IPS-20b (cell line): ENCODE data around the gene APOC3.
"Not testable (repeated sequence)": the region's sequence is repeated elsewhere in the genome, so short reads cannot be mapped to it uniquely, and the experiment has no call there.

Source experiments
- H3K27ac ChIP-seq: one replicate; pipeline ENCODE4 v1.5.1; 2013; ENCODE audit warnings: low read length
- H3K27me3 ChIP-seq: 2 replicates; pipeline ENCODE4 v1.6.1; 2013; ENCODE audit warnings: mild to moderate bottlenecking, low read length, inconsistent platforms; ENCODE audit not compliant: insufficient read depth
- H3K36me3 ChIP-seq: 2 replicates; pipeline ENCODE4 v1.6.1; 2013; ENCODE audit warnings: low read depth, mild to moderate bottlenecking, inconsistent platforms, low read length, moderate library complexity; ENCODE audit not compliant: insufficient read depth
- H3K4me1 ChIP-seq: 2 replicates; pipeline ENCODE4 v1.6.1; 2013; ENCODE audit warnings: mild to moderate bottlenecking, control low read depth, inconsistent platforms, low read length, moderate library complexity; ENCODE audit not compliant: insufficient read depth
- H3K4me3 ChIP-seq: 2 replicates; pipeline ENCODE4 v1.5.1; 2013; ENCODE audit warnings: mild to moderate bottlenecking, low read length, inconsistent platforms
- H3K9ac ChIP-seq: 2 replicates; pipeline ENCODE4 v1.6.1; 2013; ENCODE audit warnings: low read depth, mild to moderate bottlenecking, inconsistent platforms, low read length, moderate library complexity
- H3K9me3 ChIP-seq: 2 replicates; pipeline ENCODE4 v1.6.1; 2013; ENCODE audit warnings: mild to moderate bottlenecking, low read depth, low read length, inconsistent platforms; ENCODE audit not compliant: insufficient read depth

APOC3 gene

GRCh38 chr11:116792144-116792868 lies 37.4 kb upstream of the APOC3 start:
- peaks cover 31% of the 10 kb centered on the region for H3K27me3 ChIP-seq
- no peak overlapping the region for H3K9ac ChIP-seq
- no peaks in the 10 kb centered on the region for H3K36me3 ChIP-seq
- no peak overlapping the region for H3K4me3 ChIP-seq
- no peaks in the 10 kb centered on the region for H3K9me3 ChIP-seq
- no peak overlapping the region for H3K27ac ChIP-seq
- peaks cover 5% of the 10 kb centered on the region for H3K4me1 ChIP-seq

GRCh38 chr11:116792869-116793771 lies 36.6 kb upstream of the APOC3 start:
- no peaks in the 10 kb centered on the region for H3K36me3 ChIP-seq
- H3K27ac ChIP-seq = no peak overlapping the region
- no peak overlapping the region for H3K9ac ChIP-seq
- H3K27me3 ChIP-seq = peaks cover 31% of the 10 kb centered on the region
- peaks cover 5% of the 10 kb centered on the region for H3K4me1 ChIP-seq
- H3K9me3 ChIP-seq = no peaks in the 10 kb centered on the region
- no peak overlapping the region for H3K4me3 ChIP-seq

- no peaks in the 10 kb centered on the region for H3K4me1 ChIP-seq
- no peak overlapping the region for H3K27ac ChIP-seq
- H3K4me3 ChIP-seq = no peak overlapping the region
- H3K27me3 ChIP-seq = peaks cover 28% of the 10 kb centered on the region
- H3K9ac ChIP-seq = no peak overlapping the region
- H3K36me3 ChIP-seq = no peaks in the 10 kb centered on the region
- H3K9me3 ChIP-seq = no peaks in the 10 kb centered on the region
These were observed 36.0 kb upstream of the APOC3 start for GRCh38 chr11:116793772-116794097.

- Histone ChIP-seq H3K27ac (no peak overlapping the region), H3K27me3 (peaks cover 18% of the 10 kb centered on the region), H3K4me3 (no peak overlapping the region), H3K9ac (no peak overlapping the region), H3K4me1 (no peaks in the 10 kb centered on the region), H3K36me3 (no peaks in the 10 kb centered on the region), H3K9me3 (no peaks in the 10 kb centered on the region)
These were observed 34.9 kb upstream of the APOC3 start for GRCh38 chr11:116794851-116795250.

- no peaks in the 10 kb centered on the region for H3K9me3 ChIP-seq
- H3K9ac ChIP-seq = no peak overlapping the region
- H3K4me3 ChIP-seq = no peak overlapping the region
- H3K27me3 ChIP-seq = peaks cover 4% of the 10 kb centered on the region; the same call in 1 of the 2 replicates
- no peak overlapping the region for H3K27ac ChIP-seq
- no peaks in the 10 kb centered on the region for H3K4me1 ChIP-seq
- H3K36me3 ChIP-seq = no peaks in the 10 kb centered on the region
These were observed 33.2 kb upstream of the APOC3 start for GRCh38 chr11:116796548-116796947.

GRCh38 chr11:116797816-116798215 lies 31.9 kb upstream of the APOC3 start:
- no peaks in the 10 kb centered on the region for H3K27me3 ChIP-seq
- no peak overlapping the region for H3K9ac ChIP-seq
- no peaks in the 10 kb centered on the region for H3K9me3 ChIP-seq
- H3K27ac ChIP-seq = no peak overlapping the region
- H3K4me1 ChIP-seq = no peaks in the 10 kb centered on the region
- no peak overlapping the region for H3K4me3 ChIP-seq
- no peaks in the 10 kb centered on the region for H3K36me3 ChIP-seq

- H3K9ac ChIP-seq = no peak overlapping the region
- H3K27me3 ChIP-seq = no peaks in the 10 kb centered on the region
- H3K4me3 ChIP-seq = no peak overlapping the region
- H3K4me1 ChIP-seq = no peaks in the 10 kb centered on the region
- H3K9me3 ChIP-seq = no peaks in the 10 kb centered on the region
- no peak overlapping the region for H3K27ac ChIP-seq
- H3K36me3 ChIP-seq = no peaks in the 10 kb centered on the region
These were observed 31.3 kb upstream of the APOC3 start for GRCh38 chr11:116798368-116798767.

GRCh38 chr11:116800610-116801009 lies 29.1 kb upstream of the APOC3 start:
- Histone ChIP-seq H3K9ac (no peak overlapping the region), H3K9me3 (no peaks in the 10 kb centered on the region), H3K36me3 (no peaks in the 10 kb centered on the region), H3K4me1 (no peaks in the 10 kb centered on the region), H3K4me3 (no peak overlapping the region), H3K27me3 (no peaks in the 10 kb centered on the region), H3K27ac (no peak overlapping the region)

GRCh38 chr11:116801662-116802061 lies 28.0 kb upstream of the APOC3 start:
- H3K27ac ChIP-seq, H3K4me1 ChIP-seq, H3K9ac ChIP-seq: not testable (repeated sequence)

GRCh38 chr11:116804001-116804400 lies 25.7 kb upstream of the APOC3 start:
- H3K9ac ChIP-seq = no peak overlapping the region
- no peaks in the 10 kb centered on the region for H3K9me3 ChIP-seq
- H3K4me3 ChIP-seq = no peak overlapping the region
- no peaks in the 10 kb centered on the region for H3K36me3 ChIP-seq
- H3K27ac ChIP-seq = no peak overlapping the region
- no peaks in the 10 kb centered on the region for H3K27me3 ChIP-seq
- H3K4me1 ChIP-seq = no peaks in the 10 kb centered on the region

More at GRCh38 chr11:116801662-116802061, 28.0 kb upstream of the APOC3 start:
- not testable (repeated sequence) for H3K4me3 ChIP-seq, H3K36me3 ChIP-seq, H3K27me3 ChIP-seq, H3K9me3 ChIP-seq

- no peaks in the 10 kb centered on the region for H3K9me3 ChIP-seq
- no peak overlapping the region for H3K4me3 ChIP-seq
- H3K27me3 ChIP-seq = no peaks in the 10 kb centered on the region
- H3K27ac ChIP-seq = no peak overlapping the region
- no peaks in the 10 kb centered on the region for H3K4me1 ChIP-seq
- no peak overlapping the region for H3K9ac ChIP-seq
- no peaks in the 10 kb centered on the region for H3K36me3 ChIP-seq
These were observed 22.0 kb upstream of the APOC3 start for GRCh38 chr11:116807601-116808261.
